Osteoblast (primary cell): ENCODE data around the gene TNPO3. TPM values are rescaled to one million over a fixed set of nuclear protein-coding genes. Genes with fewer than 3 reads are reported as not detected.

Source experiments
- DNase-seq: peaks from one replicate; pipeline ENCODE4 v3.0.0; 2011; ENCODE audit warnings: low spot score, mixed read lengths; ENCODE audit not compliant: insufficient read length; ENCODE audit errors: missing footprints
- H2AFZ ChIP-seq: 2 replicates; pipeline ENCODE4 v1.6.0; 2011; ENCODE audit warnings: mild to moderate bottlenecking, low read length
- H3K27ac ChIP-seq: 2 replicates; pipeline ENCODE4 v1.5.1; 2011; ENCODE audit warnings: mild to moderate bottlenecking, low read depth, low read length, moderate library complexity
- H3K27me3 ChIP-seq: 2 replicates; pipeline ENCODE4 v1.6.0; 2012; ENCODE audit warnings: mild to moderate bottlenecking, control low read depth, inconsistent platforms, low read length, moderate library complexity; ENCODE audit not compliant: insufficient read depth
- H3K36me3 ChIP-seq: 2 replicates; pipeline ENCODE4 v1.5.1; 2011; ENCODE audit warnings: mild to moderate bottlenecking, low read length, control low read depth, moderate library complexity; ENCODE audit not compliant: insufficient read depth
- H3K4me1 ChIP-seq: 2 replicates; pipeline ENCODE4 v1.5.1; 2011; ENCODE audit warnings: mild to moderate bottlenecking, low read length, control low read depth, moderate library complexity; ENCODE audit not compliant: insufficient read depth
- H3K4me2 ChIP-seq: 2 replicates; pipeline ENCODE4 v1.6.0; 2011; ENCODE audit warnings: mild to moderate bottlenecking, low read length; ENCODE audit not compliant: insufficient read depth
- H3K4me3 ChIP-seq: fragments of 200-600 bp; sonication (generic); 3 replicates; pipeline ENCODE4 v1.5.1; 2012; ENCODE audit warnings: mild to moderate bottlenecking, low read length, inconsistent platforms; ENCODE audit not compliant: insufficient read depth
- H3K79me2 ChIP-seq: 2 replicates; pipeline ENCODE4 v1.6.0; 2012; ENCODE audit warnings: mild to moderate bottlenecking, low read length, control low read depth, inconsistent platforms; ENCODE audit not compliant: insufficient read depth
- H3K9me3 ChIP-seq: 2 replicates; pipeline ENCODE4 v1.5.1; 2011; ENCODE audit warnings: low read depth, low read length, control low read depth
- H4K20me1 ChIP-seq: 2 replicates; pipeline ENCODE4 v1.6.0; 2012; ENCODE audit warnings: mild to moderate bottlenecking, low read length, control low read depth; ENCODE audit not compliant: insufficient read depth
- CTCF ChIP-seq: IDR thresholded peaks from 2 replicates; pipeline ENCODE4 v1.5.1; 2011; ENCODE audit warnings: mild to moderate bottlenecking, low read depth, low read length, moderate library complexity; ENCODE audit errors: extremely low read depth
- total RNA-seq: library from RNA; depleted of rRNA; stranded (reverse); fragments of >200 nt; gene quantifications from 2 replicates; pipeline ENCODE4 v1.2.3, GENCODE V29; 2012

The TNPO3 gene
- total RNA-seq, 1 donor = 56.1 TPM

GRCh38 chr7:128916643-128916915 lies 138.3 kb downstream of the TNPO3 start:
- Histone ChIP-seq H3K4me2 (no peak overlapping the region), H3K4me1 (no peaks in the 10 kb centered on the region), H3K27me3 (peaks cover 72% of the 10 kb centered on the region), H3K36me3 (no peaks in the 10 kb centered on the region), H3K4me3 (no peak overlapping the region), H3K9me3 (no peaks in the 10 kb centered on the region), H2AFZ (no peak overlapping the region), H4K20me1 (no peaks in the 10 kb centered on the region), H3K79me2 (no peaks in the 10 kb centered on the region), H3K27ac (no peak overlapping the region)
- DNase-seq = peak; percentile 59
- TF ChIP-seq CTCF = no peak

GRCh38 chr7:128915841-128916642 lies 138.9 kb downstream of the TNPO3 start:
- Histone ChIP-seq H3K27ac (no peak overlapping the region), H3K27me3 (peaks cover 74% of the 10 kb centered on the region), H3K4me1 (no peaks in the 10 kb centered on the region), H3K9me3 (no peaks in the 10 kb centered on the region), H3K36me3 (no peaks in the 10 kb centered on the region), H2AFZ (no peak overlapping the region), H3K79me2 (no peaks in the 10 kb centered on the region), H4K20me1 (no peaks in the 10 kb centered on the region), H3K4me3 (no peak overlapping the region), H3K4me2 (no peak overlapping the region)
- peak; percentile 58 for DNase-seq
- TF ChIP-seq CTCF = no peak

- DNase-seq = peak; percentile 73
- peaks cover 74% of the 10 kb centered on the region for H3K27me3 ChIP-seq
- no peak overlapping the region for H2AFZ ChIP-seq
- no peaks in the 10 kb centered on the region for H3K36me3 ChIP-seq
- H3K4me2 ChIP-seq = no peak overlapping the region
- H3K4me3 ChIP-seq = no peak overlapping the region
- H4K20me1 ChIP-seq = no peaks in the 10 kb centered on the region
- H3K27ac ChIP-seq = no peak overlapping the region
- no peak for TF ChIP-seq CTCF
- no peaks in the 10 kb centered on the region for H3K79me2 ChIP-seq
- no peaks in the 10 kb centered on the region for H3K9me3 ChIP-seq
- H3K4me1 ChIP-seq = no peaks in the 10 kb centered on the region
These were observed 139.6 kb downstream of the TNPO3 start for GRCh38 chr7:128915271-128915819.

GRCh38 chr7:128914566-128915151 lies 140.3 kb downstream of the TNPO3 start:
- Histone ChIP-seq H2AFZ (no peak overlapping the region), H3K4me3 (no peak overlapping the region), H3K79me2 (no peaks in the 10 kb centered on the region), H4K20me1 (no peaks in the 10 kb centered on the region), H3K4me2 (no peak overlapping the region), H3K27ac (no peak overlapping the region), H3K36me3 (no peaks in the 10 kb centered on the region), H3K27me3 (peaks cover 74% of the 10 kb centered on the region), H3K4me1 (no peaks in the 10 kb centered on the region), H3K9me3 (no peaks in the 10 kb centered on the region)
- DNase-seq = peak; percentile 75
- TF ChIP-seq CTCF = no peak
